ENCODE results near the gene RAPGEF1. TPM values are rescaled to one million over a fixed set of nuclear protein-coding genes. Genes with fewer than 3 reads are reported as not detected.

RAPGEF1 gene
- total RNA-seq, 1 donor, result 119 TPM

DNA sequence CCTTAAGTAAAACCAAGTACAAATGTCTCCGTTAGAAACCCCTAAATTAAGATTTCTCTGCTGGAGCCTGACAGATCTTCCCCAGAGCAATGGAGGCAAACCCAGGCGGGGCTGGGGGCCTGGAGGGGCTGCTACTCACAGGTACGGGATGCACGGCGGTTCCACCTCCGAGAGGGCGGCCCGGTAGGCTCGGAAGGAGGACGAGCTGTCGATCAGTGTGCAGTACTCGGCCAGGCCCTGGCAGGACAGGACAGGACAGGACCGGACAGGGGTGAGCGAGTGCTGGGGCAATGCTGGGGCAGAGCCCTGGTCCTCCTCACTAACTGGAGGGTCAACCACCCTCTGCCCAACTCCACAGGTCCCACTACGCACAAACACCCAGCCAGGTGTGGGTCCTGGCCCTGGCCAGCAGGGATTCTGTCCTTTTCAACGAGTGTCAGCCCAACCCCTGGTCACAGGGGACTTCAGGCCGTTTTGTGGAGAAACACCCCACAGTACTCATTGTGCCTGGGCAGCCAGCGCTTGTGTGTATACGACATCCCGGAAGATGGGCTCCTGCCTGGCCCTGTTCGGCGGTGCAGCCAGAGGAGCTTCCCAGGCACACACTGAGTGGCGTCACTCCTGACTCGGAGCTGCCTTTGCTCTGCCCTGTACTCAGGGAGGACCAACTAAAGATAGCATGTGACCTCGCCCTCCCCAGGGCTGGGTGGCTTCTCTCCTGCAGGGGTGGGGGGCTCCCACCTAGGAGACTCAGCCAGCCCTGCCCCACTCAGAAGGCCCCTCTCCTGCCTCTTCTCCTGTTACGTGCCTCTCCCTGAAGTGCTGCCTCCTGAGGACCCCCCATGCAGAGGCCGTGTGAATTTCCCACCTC lies 157.2 kb downstream of the RAPGEF1 start:
- H3K4me3 ChIP-seq (ENCODE audit: low read length), result no peak overlapping the region
- no peaks in the 10 kb centered on the region for H3K9me3 ChIP-seq (ENCODE audit: low read depth, low read length)
- no peaks in the 10 kb centered on the region for H3K27me3 ChIP-seq (ENCODE audit: insufficient read depth, low read length)
- H3K4me1 ChIP-seq (ENCODE audit: insufficient read depth, low read length), result peaks cover 56% of the 10 kb centered on the region

DNA sequence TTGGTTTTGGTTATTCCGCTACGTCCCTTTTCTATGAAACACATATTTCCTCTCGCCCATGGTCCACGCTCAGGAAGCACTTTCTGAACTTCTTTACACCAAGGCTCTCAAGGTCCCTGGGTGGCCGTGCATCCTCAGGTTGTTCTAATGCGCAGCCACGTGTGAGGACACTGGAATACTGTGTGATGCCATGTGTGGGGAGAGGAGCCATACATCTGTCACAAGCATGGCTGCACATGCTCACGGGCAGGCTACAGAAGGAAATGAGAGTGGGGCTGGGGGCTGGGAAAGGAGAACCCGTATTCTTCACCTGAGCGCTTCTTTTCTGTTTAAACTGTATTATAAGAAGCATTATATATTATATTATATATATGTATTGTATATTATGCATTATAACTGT lies 157.8 kb downstream of the RAPGEF1 start:
- H3K4me3 ChIP-seq (ENCODE audit: low read length), result no peak overlapping the region
- H3K27me3 ChIP-seq (ENCODE audit: insufficient read depth, low read length), result no peaks in the 10 kb centered on the region
- peaks cover 56% of the 10 kb centered on the region for H3K4me1 ChIP-seq (ENCODE audit: insufficient read depth, low read length)
- H3K9me3 ChIP-seq (ENCODE audit: low read depth, low read length), result no peaks in the 10 kb centered on the region

GRCh38 chr9:131580358-131580757 lies 159.5 kb downstream of the RAPGEF1 start:
- Histone ChIP-seq H3K4me1 (ENCODE audit: insufficient read depth, low read length) (peaks cover 43% of the 10 kb centered on the region), H3K4me3 (ENCODE audit: low read length) (no peak overlapping the region), H3K9me3 (ENCODE audit: low read depth, low read length) (no peaks in the 10 kb centered on the region), H3K27me3 (ENCODE audit: insufficient read depth, low read length) (no peaks in the 10 kb centered on the region)

GRCh38 chr9:131579789-131580211 lies 160.1 kb downstream of the RAPGEF1 start:
- Histone ChIP-seq H3K27me3 (ENCODE audit: insufficient read depth, low read length) (no peaks in the 10 kb centered on the region), H3K9me3 (ENCODE audit: low read depth, low read length) (no peaks in the 10 kb centered on the region), H3K4me1 (ENCODE audit: insufficient read depth, low read length) (peaks cover 37% of the 10 kb centered on the region), H3K4me3 (ENCODE audit: low read length) (no peak overlapping the region)

DNA sequence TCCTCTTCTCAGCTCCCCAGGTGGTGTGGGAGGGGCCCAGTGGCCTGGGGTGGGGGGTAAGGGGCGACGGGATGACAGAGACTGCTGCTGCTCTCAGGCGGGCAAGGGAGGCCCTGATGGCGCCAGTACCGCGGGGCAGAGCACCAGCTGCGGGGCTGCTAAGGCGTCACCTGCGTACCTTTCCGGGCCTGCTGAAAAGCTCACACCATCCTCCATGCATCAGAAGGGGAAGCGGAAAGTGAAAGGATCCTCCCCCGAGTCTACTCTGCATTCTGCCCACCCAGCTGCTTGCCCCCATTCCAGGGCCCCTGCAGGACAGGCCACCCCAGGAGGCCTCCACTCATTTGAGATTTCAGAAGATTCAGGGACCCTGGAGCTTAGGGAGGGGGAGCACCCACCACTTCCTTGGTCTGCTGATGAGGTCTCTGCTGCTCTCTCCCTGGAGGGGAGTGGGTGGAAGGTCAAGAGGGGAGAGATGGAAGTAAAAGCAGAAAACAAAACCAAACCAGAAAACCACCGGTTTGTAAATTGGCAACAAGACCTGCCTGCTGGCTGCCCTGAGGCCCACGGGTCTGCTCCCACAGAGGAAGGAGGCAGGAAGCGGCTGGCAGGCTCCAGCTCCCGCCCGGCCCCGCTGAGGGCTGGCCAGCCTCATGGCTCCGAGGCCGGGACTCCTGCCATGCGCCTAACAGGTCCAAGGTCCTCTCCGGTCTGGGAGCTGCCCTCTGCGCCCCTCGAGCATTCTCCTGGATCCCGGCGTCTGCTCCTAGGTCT lies 161.0 kb downstream of the RAPGEF1 start:
- H3K27me3 ChIP-seq (ENCODE audit: insufficient read depth, low read length), result no peaks in the 10 kb centered on the region
- H3K9me3 ChIP-seq (ENCODE audit: low read depth, low read length), result no peaks in the 10 kb centered on the region
- H3K4me3 ChIP-seq (ENCODE audit: low read length), result no peak overlapping the region
- H3K4me1 ChIP-seq (ENCODE audit: insufficient read depth, low read length), result peaks cover 28% of the 10 kb centered on the region

GRCh38 chr9:131578021-131578420 lies 161.9 kb downstream of the RAPGEF1 start:
- H3K4me1 ChIP-seq (ENCODE audit: insufficient read depth, low read length), result peaks cover 21% of the 10 kb centered on the region
- no peak overlapping the region for H3K4me3 ChIP-seq (ENCODE audit: low read length)
- no peaks in the 10 kb centered on the region for H3K27me3 ChIP-seq (ENCODE audit: insufficient read depth, low read length)
- H3K9me3 ChIP-seq (ENCODE audit: low read depth, low read length), result no peaks in the 10 kb centered on the region

DNA sequence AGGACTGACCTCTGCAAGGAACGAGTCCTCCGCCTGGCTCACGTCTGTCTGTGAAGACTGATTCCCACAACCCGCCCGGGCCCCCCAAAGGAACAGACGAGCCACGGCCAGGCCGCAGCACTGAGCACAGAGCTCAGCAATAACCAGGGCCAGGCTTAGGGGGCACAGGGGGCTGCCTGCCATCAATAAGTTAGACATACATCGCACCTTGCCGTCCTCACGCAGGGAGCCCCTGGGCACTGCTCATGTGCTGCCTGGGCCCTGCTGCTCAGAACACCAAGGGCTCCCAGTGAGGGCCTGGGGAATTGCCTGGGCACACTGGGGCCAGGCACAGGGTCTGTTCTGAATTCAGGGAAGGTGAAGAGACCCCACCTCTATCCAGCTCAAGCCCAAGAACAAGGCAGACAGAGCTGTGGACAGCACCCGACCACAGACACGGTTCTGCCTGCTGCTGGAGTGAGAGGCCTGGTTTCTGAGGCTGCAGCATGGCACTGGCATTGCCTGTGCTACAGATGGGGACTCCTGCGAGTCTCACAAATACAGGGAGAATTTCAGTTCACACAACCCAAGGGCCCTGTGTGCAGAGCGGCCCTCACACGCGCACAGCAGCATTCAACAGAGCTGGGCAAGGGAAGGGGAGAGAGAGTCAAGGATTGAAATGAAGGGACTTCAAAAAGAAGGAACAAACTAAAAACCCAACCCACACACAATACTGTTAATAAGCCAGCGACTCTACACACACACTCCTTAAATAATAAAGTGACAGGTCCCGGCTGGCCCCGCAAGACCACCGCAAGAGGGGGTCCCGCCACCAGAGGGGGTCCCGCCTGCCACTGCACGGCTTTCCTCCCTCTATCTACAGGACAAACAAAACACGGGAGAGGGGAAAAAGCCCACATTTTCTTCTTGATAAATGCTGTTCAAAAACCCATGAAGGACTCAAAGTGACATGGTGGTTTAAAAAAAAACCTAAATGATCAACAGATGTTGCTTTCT lies 162.6 kb downstream of the RAPGEF1 start:
- Histone ChIP-seq H3K4me1 (ENCODE audit: insufficient read depth, low read length) (peaks cover 21% of the 10 kb centered on the region), H3K9me3 (ENCODE audit: low read depth, low read length) (no peaks in the 10 kb centered on the region), H3K27me3 (ENCODE audit: insufficient read depth, low read length) (no peaks in the 10 kb centered on the region), H3K4me3 (ENCODE audit: low read length) (no peak overlapping the region)

DNA sequence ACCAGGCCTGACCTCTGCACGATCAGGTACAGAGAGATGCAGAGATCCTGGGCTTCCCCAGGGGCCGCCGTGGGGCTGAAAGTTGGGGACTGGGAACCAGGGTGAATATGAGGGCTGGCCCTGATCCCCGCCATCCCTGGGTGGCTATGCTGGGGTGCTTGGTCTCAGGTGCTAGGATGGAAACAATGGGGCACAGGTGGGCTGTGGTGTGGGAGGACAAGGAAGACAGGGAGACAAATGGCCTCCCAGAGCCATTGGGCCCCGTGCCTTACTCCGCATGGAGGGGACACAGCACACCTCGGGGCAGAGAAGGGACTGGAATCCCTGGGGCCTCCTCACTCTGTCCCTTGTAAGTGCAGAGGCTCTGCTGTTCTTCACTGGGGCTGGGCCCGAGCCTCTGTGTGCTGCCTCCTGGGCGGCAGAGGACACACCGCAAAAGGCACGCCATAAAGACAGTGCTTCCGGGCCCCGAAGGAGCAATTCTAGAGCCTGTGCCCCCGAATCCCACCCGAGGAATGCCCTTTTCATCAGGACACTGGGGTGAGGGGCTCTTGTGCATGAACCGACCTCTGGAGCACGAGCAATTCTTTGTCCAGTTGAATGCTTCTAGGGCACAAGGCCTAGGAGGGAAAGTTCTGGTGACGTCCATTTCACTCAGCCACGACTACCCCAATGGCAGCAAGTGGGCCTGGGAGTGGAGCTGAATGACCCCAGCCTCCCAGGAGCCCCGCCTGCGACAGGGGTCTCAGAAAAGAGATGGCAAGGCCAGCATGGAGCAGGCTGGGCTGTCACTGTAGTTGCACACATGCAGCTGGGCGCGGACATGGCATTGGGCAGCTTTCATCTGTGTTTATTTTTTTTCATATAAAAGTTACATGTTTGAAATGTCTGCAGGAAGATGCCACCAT lies 163.7 kb downstream of the RAPGEF1 start:
- H3K4me1 ChIP-seq (ENCODE audit: insufficient read depth, low read length), result peaks cover 21% of the 10 kb centered on the region
- no peaks in the 10 kb centered on the region for H3K27me3 ChIP-seq (ENCODE audit: insufficient read depth, low read length)
- H3K4me3 ChIP-seq (ENCODE audit: low read length), result no peak overlapping the region
- H3K9me3 ChIP-seq (ENCODE audit: low read depth, low read length), result no peaks in the 10 kb centered on the region

DNA sequence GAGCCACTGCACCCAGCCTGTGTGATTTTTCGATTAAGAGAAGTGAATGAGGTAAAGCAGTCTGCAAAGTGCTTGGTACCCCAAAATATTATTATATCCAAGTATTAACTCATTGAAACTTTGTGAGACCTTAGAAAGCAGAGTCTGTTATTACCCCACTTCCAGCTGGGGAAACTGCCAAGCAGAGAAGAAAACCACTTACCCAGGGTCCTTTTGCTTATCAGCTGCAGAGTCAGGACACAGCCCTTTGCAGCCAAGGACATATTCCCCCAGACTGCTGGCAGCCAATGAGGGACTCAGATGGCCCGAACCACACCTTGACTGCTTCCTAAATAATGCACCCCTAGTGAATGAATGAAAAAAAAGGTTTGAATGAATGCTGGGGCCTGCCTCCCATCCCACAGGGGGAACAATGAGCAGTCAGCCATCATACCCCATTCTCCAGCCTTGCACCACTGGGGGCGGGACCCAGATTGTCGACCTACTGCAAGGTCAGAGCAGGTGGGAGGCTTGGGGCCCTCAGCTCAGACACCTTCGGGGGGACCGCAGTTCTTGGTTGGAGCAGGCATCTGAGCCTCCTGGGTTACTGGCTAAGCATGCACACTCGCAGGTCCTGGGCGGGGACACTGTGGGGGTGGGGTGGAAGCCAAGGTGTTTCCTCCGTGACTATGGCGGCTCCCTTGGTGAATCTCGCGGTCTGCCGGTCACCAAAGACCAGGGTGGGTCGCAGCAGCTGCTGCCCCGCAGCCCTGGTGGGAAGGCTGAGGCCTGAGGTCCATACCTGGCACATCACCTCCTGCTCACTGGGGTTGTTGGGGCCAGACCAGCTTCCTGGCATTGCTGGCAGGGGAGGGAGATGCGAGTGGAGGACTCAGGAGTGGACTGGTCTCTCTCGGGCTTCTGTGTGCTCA lies 164.9 kb downstream of the RAPGEF1 start:
- H3K4me3 ChIP-seq (ENCODE audit: low read length), result no peak overlapping the region
- no peaks in the 10 kb centered on the region for H3K27me3 ChIP-seq (ENCODE audit: insufficient read depth, low read length)
- H3K4me1 ChIP-seq (ENCODE audit: insufficient read depth, low read length), result peaks cover 21% of the 10 kb centered on the region
- no peaks in the 10 kb centered on the region for H3K9me3 ChIP-seq (ENCODE audit: low read depth, low read length)

- H3K9me3 ChIP-seq (ENCODE audit: low read depth, low read length), result no peaks in the 10 kb centered on the region
- H3K4me3 ChIP-seq (ENCODE audit: low read length), result no peak overlapping the region
- H3K4me1 ChIP-seq (ENCODE audit: insufficient read depth, low read length), result no peaks in the 10 kb centered on the region
- no peaks in the 10 kb centered on the region for H3K27me3 ChIP-seq (ENCODE audit: insufficient read depth, low read length)
Observed at GRCh38 chr9:131567910-131568309, 172.0 kb downstream of the RAPGEF1 start.

- Histone ChIP-seq H3K27me3 (ENCODE audit: insufficient read depth, low read length) (no peaks in the 10 kb centered on the region), H3K9me3 (ENCODE audit: low read depth, low read length) (no peaks in the 10 kb centered on the region), H3K4me1 (ENCODE audit: insufficient read depth, low read length) (no peaks in the 10 kb centered on the region), H3K4me3 (ENCODE audit: low read length) (no peak overlapping the region)
Observed at GRCh38 chr9:131566158-131566557, 173.7 kb downstream of the RAPGEF1 start.

DNA sequence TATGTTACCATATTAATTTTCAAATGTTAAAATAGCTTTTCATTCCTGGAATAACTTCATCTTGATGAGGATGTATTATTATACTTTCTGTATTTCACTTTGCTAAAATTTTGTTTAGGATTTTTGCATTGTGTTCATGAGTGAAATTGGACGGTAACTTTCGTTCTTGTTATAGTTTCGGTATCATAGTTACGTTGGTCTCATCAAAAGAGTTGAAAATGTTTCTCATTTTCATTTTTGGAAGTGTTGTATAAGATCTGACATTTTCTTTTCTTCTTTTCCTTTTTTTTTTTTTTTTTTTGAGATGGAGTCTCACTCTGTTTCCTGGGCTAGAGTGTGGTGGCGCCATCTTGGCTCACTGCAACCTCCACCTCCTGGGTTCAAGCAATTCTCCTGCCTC lies 174.5 kb downstream of the RAPGEF1 start:
- no peak overlapping the region for H3K4me3 ChIP-seq (ENCODE audit: low read length)
- H3K27me3 ChIP-seq (ENCODE audit: insufficient read depth, low read length), result no peaks in the 10 kb centered on the region
- no peaks in the 10 kb centered on the region for H3K4me1 ChIP-seq (ENCODE audit: insufficient read depth, low read length)

More for the DNA sequence above, 174.5 kb downstream of the RAPGEF1 start:
- H3K9me3 ChIP-seq (ENCODE audit: low read depth, low read length), result no peaks in the 10 kb centered on the region
